H1 (cell line): ENCODE data around the gene USB1. TPM values are rescaled to one million over a fixed set of nuclear protein-coding genes. Genes with fewer than 3 reads are reported as not detected.

Experiments used
- PHF8 ChIP-seq: fragments of 200-600 bp; sonication (generic); conservative IDR thresholded peaks from 2 replicates; pipeline ENCODE4 v1.7.1; 2012; ENCODE audit warnings: low read depth, mild to moderate bottlenecking, inconsistent platforms, low read length, moderate library complexity
- SIRT6 ChIP-seq: IDR thresholded peaks from one replicate; pipeline ENCODE4 v1.7.1; 2012; ENCODE audit warnings: low read length, inconsistent platforms
- polyA plus RNA-seq, 7 experiments: library from polyadenylated mRNA; depleted of rRNA in 3 of 7; stranded (reverse) in 5 of 7; unstranded in 2 of 7; fragments of >200 nt in 5 of 7; fragments of 200-250 nt in 2 of 7; gene quantifications; 1 replicate in 5 of 7; 2 replicates in 1 of 7; 4 replicates in 1 of 7; pipeline versions ENCODE4 v1.2.1 to v1.2.3, GENCODE V29; 2011 to 2013; ENCODE audit warnings: missing spikeins in 2 of 7, mixed read lengths in 2 of 7
- total RNA-seq: library from RNA; stranded (reverse); fragmentation: NEBNext Ultra II Directional; extraction: Animal tissue kit (Norgen Biotek cat#: 25700); gene quantifications from 2 replicates; pipeline ENCODE4 v1.2.1, GENCODE V29; 2021

The USB1 gene
- total and polyA plus RNA-seq, 2 of the 8 experiments (the other 6 are each of a cell fraction or from before 2014, with no cell fraction given) = 65.4 to 75.9 TPM

DNA sequence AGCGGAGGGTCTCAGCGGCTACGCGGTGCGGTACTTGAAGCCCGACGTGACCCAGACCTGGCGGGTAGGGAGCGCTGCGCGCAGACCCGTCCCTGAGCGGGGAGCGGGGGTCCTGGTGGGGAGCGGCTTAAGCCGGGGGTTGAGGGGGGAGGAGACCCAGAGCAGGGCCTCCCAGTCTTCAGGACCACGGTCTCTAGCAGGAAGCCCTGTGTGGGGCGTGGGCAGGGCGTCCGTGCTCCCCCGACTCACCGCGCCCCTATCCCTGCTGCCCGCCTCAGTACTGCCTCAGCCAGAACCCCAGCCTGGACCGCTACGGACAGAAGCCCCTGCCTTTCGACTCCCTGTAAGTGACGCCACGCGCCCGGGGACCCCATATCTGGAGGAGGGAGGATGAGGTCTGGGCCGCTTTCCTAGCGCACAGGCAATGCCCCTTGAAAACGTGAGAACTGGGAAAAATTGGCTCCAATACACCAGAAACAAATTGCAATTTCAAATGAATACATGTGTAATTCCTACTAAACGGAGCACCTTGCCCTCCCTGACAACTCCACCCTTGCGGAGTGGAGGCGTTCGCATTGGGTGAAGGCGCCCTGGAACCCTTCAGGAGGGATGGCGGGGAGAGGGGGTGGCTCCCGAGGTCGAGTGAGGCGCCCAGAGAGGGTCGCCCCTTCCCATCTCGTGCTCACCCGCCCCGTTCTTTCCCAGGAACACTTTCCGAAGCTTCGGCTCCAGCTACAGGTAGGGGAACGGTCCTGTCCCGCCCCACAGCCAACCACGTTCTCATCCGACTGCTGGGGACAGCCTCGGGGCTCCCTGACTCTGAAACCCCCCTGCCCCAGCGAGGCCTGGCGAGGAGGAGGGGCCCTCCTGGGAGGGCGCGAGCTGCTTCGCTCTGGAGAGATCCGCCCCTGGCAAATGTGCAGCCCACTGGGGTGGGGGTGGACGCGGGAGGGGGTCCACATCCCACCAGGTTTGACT is 15.7 kb upstream of the USB1 start (continued):
- 0 out of 2 replicates have a peak, but pooled peaks have one; percentile 25 for TF ChIP-seq PHF8
- TF ChIP-seq SIRT6 = no peak
- TF ChIP-seq, all 59 proteins: peak for 5
